ENCODE measurements around the gene JPH3.

DNA sequence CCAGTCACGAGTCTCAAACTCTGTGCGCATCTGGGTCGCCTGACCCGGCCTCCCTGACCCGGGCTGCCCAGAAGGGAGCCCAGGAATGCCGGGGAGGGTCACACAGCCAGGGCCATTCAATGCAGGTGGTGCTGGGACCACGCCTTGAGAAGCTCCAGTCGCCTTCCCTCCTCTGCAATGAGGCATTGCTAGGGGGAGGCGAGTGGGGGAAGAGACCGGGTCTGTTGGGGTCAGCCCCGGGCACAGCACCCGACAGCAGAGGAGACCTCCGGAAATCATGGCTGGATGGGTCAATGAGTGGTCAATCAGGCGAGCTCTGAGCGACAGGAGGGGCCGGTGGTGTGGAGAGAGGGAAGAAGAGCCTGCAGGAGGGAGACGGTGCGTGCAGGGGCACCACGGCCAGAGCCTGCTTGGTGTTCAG lies 13.3 kb downstream of the JPH3 start:
- TF ChIP-seq POLR2A (IDR thresholded peaks at IDR 0.05; ENCODE audit: low read length): no peak
- no peak for TF ChIP-seq GATA1 (IDR thresholded peaks at IDR 0.05; ENCODE audit: low read depth, low read length)
